GM12878 (cell line): ENCODE measurements around the gene UBE2L5. TPM values are rescaled to one million over a fixed set of nuclear protein-coding genes. Genes with fewer than 3 reads are reported as not detected.

Experiments
- ASH2L ChIP-seq: fragments of 300-600, 200-600 bp; sonication (generic); IDR thresholded peaks from 2 replicates; pipeline ENCODE4 v1.6.1; 2017; ENCODE audit warnings: low read depth, mild to moderate bottlenecking, borderline replicate concordance
- CREM ChIP-seq: IDR thresholded peaks from 2 replicates; pipeline ENCODE4 v1.6.1; 2014; ENCODE audit warnings: antibody characterized with exemption, low read depth
- FOS ChIP-seq: IDR thresholded peaks from 3 replicates; pipeline ENCODE4 v1.6.1; 2011; ENCODE audit warnings: borderline replicate concordance; ENCODE audit not compliant: insufficient read length; ENCODE audit errors: extremely low read depth
- KDM1A ChIP-seq: fragments of 200-600 bp; sonication (generic); IDR thresholded peaks from 2 replicates; pipeline ENCODE4 v1.6.1; 2016; ENCODE audit warnings: borderline replicate concordance
- NBN ChIP-seq: fragments of 450-650 bp; IDR thresholded peaks from 2 replicates; pipeline ENCODE4 v1.6.1; 2016
- NFIC ChIP-seq: IDR thresholded peaks from 2 replicates; pipeline ENCODE4 v1.6.1; 2012; ENCODE audit warnings: low read depth, mild to moderate bottlenecking, inconsistent platforms, low read length, moderate library complexity
- NR2F1 ChIP-seq: fragments of 450-650 bp; conservative IDR thresholded peaks from 2 replicates; pipeline ENCODE4 v1.6.1; 2017; ENCODE audit warnings: mild to moderate bottlenecking
- POLR2A ChIP-seq: IDR thresholded peaks from 2 replicates; pipeline ENCODE4 v1.6.1; 2011; ENCODE audit warnings: low read depth, mild to moderate bottlenecking, low read length
- RAD21 ChIP-seq: IDR thresholded peaks from 2 replicates; pipeline ENCODE4 v1.6.1; 2011; ENCODE audit warnings: mild to moderate bottlenecking, low read depth, low read length, moderate library complexity; ENCODE audit not compliant: insufficient read depth
- RCOR1 ChIP-seq: conservative IDR thresholded peaks from 2 replicates; pipeline ENCODE4 v1.6.1; 2012; ENCODE audit warnings: low read depth, low read length, improper control_type of control experiment
- RELA ChIP-seq: fragments of 450-650 bp; IDR thresholded peaks from 2 replicates; pipeline ENCODE4 v1.8.0; 2014; ENCODE audit warnings: borderline replicate concordance; ENCODE audit not compliant: partially characterized antibody
- RFX5 ChIP-seq: IDR thresholded peaks from 2 replicates; pipeline ENCODE4 v1.6.1; 2011; ENCODE audit warnings: low read depth, low read length, improper control_type of control experiment
- SIN3A ChIP-seq: IDR thresholded peaks from 2 replicates; pipeline ENCODE4 v1.6.1; 2012; ENCODE audit warnings: low read depth, low read length, improper control_type of control experiment
- SP1 ChIP-seq: IDR thresholded peaks from one replicate; pipeline ENCODE4 v1.6.1; 2011; ENCODE audit warnings: low read depth, low read length
- SUZ12 ChIP-seq: fragments of 200-600 bp; sonication (generic); IDR thresholded peaks from one replicate; pipeline ENCODE4 v1.6.1; 2018; ENCODE audit warnings: antibody characterized with exemption, mild to moderate bottlenecking; ENCODE audit not compliant: unreplicated experiment
- TAF1 ChIP-seq: IDR thresholded peaks from 2 replicates; pipeline ENCODE4 v1.6.1; 2011; ENCODE audit warnings: mild to moderate bottlenecking, low read depth, low read length, borderline replicate concordance
- YBX1 ChIP-seq: fragments of 450-650 bp; IDR thresholded peaks from 2 replicates; pipeline ENCODE4 v1.6.1; 2016; ENCODE audit warnings: antibody characterized with exemption
- ZBED1 ChIP-seq: IDR thresholded peaks from 2 replicates; pipeline ENCODE4 v1.6.1; 2016; ENCODE audit warnings: borderline replicate concordance
- ZNF207 ChIP-seq: fragments of 450-650 bp; IDR thresholded peaks from 2 replicates; pipeline ENCODE4 v1.6.1; 2014; ENCODE audit warnings: antibody characterized with exemption, mild to moderate bottlenecking, borderline replicate concordance
- polyA plus RNA-seq, 11 experiments: library from polyadenylated mRNA; depleted of rRNA in 4 of 11; unstranded in 6 of 11; stranded (reverse) in 5 of 11; fragments of >200 nt; fragmentation: Nextera tagmentation in 4 of 11; fragmentation: Illumina TruSeq in 1 of 11; extraction: Ambion mirVana in 4 of 11; extraction: Trizol in 1 of 11; gene quantifications; 1 replicate in 1 of 11; 2 replicates in 10 of 11; pipeline versions ENCODE4 v1.2.1 to v1.2.3, GENCODE V29; 2011 to 2016; ENCODE audit warnings: inconsistent platforms in 2 of 11, missing spikeins in 2 of 11, low read depth in 1 of 11
- total RNA-seq, 4 experiments: library from RNA; depleted of rRNA in 3 of 4; stranded (reverse); fragments of >200 nt in 3 of 4; fragmentation: Illumina TruSeq in 1 of 4; extraction: Trizol in 1 of 4; gene quantifications; 2 replicates each; pipeline versions ENCODE4 v1.2.1 to v1.2.3, GENCODE V29; 2013 to 2021
- TF ChIP-seq, protein P1 (sequence below): IDR thresholded peaks from 2 replicates; pipeline ENCODE4 v1.6.1; 2012; ENCODE audit warnings: improper control_type of control experiment, low read depth, low read length; ENCODE audit not compliant: insufficient replicate concordance
- TF ChIP-seq, protein P2 (sequence below): IDR thresholded peaks from 2 replicates; pipeline ENCODE4 v1.6.1; 2011; ENCODE audit warnings: borderline replicate concordance, low read depth, mild to moderate bottlenecking, moderate library complexity, mixed read lengths, low read length; ENCODE audit not compliant: insufficient read depth; ENCODE audit errors: extremely low read length
- TF ChIP-seq, protein P3 (sequence below): fragments of 450-650 bp; IDR thresholded peaks from 2 replicates; pipeline ENCODE4 v1.6.1; 2017; ENCODE audit warnings: borderline replicate concordance

UBE2L5 gene
- total and polyA plus RNA-seq, 10 of the 15 experiments (the other 5 are each of a cell fraction or from before 2014, with no cell fraction given): 0.03 to 1.1 (median 0.19) TPM; not detected in 2

GRCh38 chr13:30408319-30409101, 13.8 kb upstream of the UBE2L5 start (continued):
- TF ChIP-seq, protein P1, sequence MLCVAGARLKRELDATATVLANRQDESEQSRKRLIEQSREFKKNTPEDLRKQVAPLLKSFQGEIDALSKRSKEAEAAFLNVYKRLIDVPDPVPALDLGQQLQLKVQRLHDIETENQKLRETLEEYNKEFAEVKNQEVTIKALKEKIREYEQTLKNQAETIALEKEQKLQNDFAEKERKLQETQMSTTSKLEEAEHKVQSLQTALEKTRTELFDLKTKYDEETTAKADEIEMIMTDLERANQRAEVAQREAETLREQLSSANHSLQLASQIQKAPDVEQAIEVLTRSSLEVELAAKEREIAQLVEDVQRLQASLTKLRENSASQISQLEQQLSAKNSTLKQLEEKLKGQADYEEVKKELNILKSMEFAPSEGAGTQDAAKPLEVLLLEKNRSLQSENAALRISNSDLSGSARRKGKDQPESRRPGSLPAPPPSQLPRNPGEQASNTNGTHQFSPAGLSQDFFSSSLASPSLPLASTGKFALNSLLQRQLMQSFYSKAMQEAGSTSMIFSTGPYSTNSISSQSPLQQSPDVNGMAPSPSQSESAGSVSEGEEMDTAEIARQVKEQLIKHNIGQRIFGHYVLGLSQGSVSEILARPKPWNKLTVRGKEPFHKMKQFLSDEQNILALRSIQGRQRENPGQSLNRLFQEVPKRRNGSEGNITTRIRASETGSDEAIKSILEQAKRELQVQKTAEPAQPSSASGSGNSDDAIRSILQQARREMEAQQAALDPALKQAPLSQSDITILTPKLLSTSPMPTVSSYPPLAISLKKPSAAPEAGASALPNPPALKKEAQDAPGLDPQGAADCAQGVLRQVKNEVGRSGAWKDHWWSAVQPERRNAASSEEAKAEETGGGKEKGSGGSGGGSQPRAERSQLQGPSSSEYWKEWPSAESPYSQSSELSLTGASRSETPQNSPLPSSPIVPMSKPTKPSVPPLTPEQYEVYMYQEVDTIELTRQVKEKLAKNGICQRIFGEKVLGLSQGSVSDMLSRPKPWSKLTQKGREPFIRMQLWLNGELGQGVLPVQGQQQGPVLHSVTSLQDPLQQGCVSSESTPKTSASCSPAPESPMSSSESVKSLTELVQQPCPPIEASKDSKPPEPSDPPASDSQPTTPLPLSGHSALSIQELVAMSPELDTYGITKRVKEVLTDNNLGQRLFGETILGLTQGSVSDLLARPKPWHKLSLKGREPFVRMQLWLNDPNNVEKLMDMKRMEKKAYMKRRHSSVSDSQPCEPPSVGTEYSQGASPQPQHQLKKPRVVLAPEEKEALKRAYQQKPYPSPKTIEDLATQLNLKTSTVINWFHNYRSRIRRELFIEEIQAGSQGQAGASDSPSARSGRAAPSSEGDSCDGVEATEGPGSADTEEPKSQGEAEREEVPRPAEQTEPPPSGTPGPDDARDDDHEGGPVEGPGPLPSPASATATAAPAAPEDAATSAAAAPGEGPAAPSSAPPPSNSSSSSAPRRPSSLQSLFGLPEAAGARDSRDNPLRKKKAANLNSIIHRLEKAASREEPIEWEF: no peak
- TF ChIP-seq POLR2A (peak; percentile 62), NFIC (no peak), ZBED1 (no peak), FOS (no peak), SUZ12 (no peak), RAD21 (peak; percentile 72), SIN3A (no peak), ZNF207 (no peak), KDM1A (no peak), ASH2L (no peak), RELA (no peak), SP1 (no peak), RFX5 (no peak), CREM (no peak), TAF1 (no peak), NR2F1 (no peak), NBN (peak; percentile 15; the same call in 1 of the 2 replicates), YBX1 (no peak), RCOR1 (no peak)
- TF ChIP-seq, protein P2, sequence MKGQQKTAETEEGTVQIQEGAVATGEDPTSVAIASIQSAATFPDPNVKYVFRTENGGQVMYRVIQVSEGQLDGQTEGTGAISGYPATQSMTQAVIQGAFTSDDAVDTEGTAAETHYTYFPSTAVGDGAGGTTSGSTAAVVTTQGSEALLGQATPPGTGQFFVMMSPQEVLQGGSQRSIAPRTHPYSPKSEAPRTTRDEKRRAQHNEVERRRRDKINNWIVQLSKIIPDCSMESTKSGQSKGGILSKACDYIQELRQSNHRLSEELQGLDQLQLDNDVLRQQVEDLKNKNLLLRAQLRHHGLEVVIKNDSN: peak; percentile 85
- TF ChIP-seq, protein P3, sequence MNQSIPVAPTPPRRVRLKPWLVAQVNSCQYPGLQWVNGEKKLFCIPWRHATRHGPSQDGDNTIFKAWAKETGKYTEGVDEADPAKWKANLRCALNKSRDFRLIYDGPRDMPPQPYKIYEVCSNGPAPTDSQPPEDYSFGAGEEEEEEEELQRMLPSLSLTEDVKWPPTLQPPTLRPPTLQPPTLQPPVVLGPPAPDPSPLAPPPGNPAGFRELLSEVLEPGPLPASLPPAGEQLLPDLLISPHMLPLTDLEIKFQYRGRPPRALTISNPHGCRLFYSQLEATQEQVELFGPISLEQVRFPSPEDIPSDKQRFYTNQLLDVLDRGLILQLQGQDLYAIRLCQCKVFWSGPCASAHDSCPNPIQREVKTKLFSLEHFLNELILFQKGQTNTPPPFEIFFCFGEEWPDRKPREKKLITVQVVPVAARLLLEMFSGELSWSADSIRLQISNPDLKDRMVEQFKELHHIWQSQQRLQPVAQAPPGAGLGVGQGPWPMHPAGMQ: no peak
